NB4 (cell line): ENCODE data around the gene MTHFSD.

ENCODE experiments used
- POLR2A ChIP-seq: IDR thresholded peaks from 2 replicates; pipeline ENCODE4 v1.6.1; 2011; ENCODE audit warnings: mild to moderate bottlenecking; ENCODE audit not compliant: insufficient read length; ENCODE audit errors: extremely low read depth
- TF ChIP-seq, protein P1 (sequence below): IDR thresholded peaks from one replicate; pipeline ENCODE4 v1.5.1; 2012; ENCODE audit warnings: low read depth, low read length
- TF ChIP-seq, protein P2 (sequence below): IDR thresholded peaks from 2 replicates; pipeline ENCODE4 v1.6.1; 2011; ENCODE audit warnings: low read depth, low read length

DNA sequence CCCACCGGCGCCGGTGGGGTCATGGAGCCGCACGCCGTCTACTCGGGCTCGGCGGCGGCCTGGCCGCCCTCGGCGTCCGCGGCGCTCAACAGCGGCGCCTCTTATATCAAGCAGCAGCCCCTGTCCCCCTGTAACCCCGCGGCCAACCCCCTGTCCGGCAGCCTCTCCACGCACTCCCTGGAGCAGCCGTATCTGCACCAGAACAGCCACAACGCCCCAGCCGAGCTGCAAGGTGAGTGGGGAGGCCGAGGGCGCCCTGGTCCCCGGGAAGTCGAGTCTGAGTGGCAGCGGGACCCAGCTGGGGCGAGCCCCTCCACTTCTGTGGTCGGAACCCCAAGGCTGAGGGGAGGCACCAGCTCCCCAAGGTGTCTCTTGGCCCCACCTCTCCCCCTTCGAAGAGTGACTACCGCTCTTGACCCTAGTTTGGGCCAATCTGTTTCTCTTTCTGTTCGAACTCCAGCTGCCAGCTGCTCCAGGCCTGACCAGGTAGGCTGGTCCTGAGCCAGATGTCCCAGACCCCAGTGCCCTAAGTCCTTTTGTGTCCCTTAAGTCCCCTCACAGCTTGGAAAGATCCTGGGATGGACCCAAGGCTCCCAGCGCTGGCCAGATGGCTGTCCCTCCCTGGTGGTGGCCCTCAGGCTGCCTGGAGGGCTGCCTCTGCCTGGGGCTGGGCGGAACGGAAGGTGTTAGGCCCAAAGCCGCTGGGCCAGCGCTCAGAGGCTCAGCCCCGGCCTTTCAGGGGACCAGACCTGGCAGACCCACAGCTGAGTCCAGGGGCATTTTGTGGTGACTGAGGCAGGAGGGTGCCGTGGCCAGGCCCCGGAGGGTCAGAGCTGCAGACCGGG lies 43.5 kb downstream of the MTHFSD start:
- TF ChIP-seq, protein P1, sequence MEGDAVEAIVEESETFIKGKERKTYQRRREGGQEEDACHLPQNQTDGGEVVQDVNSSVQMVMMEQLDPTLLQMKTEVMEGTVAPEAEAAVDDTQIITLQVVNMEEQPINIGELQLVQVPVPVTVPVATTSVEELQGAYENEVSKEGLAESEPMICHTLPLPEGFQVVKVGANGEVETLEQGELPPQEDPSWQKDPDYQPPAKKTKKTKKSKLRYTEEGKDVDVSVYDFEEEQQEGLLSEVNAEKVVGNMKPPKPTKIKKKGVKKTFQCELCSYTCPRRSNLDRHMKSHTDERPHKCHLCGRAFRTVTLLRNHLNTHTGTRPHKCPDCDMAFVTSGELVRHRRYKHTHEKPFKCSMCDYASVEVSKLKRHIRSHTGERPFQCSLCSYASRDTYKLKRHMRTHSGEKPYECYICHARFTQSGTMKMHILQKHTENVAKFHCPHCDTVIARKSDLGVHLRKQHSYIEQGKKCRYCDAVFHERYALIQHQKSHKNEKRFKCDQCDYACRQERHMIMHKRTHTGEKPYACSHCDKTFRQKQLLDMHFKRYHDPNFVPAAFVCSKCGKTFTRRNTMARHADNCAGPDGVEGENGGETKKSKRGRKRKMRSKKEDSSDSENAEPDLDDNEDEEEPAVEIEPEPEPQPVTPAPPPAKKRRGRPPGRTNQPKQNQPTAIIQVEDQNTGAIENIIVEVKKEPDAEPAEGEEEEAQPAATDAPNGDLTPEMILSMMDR = no peak
- TF ChIP-seq POLR2A = no peak
- TF ChIP-seq, protein P2, sequence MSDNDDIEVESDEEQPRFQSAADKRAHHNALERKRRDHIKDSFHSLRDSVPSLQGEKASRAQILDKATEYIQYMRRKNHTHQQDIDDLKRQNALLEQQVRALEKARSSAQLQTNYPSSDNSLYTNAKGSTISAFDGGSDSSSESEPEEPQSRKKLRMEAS = no peak
